ENCODE data around the gene CAPN8. TPM values are rescaled to one million over a fixed set of nuclear protein-coding genes. Genes with fewer than 3 reads are reported as not detected.

The CAPN8 gene
- polyA plus RNA-seq (2013, experiment 1 of 2; ENCODE audit: insufficient read length), result not detected
- polyA plus RNA-seq (2013, experiment 2 of 2; ENCODE audit: insufficient read length), result not detected

DNA sequence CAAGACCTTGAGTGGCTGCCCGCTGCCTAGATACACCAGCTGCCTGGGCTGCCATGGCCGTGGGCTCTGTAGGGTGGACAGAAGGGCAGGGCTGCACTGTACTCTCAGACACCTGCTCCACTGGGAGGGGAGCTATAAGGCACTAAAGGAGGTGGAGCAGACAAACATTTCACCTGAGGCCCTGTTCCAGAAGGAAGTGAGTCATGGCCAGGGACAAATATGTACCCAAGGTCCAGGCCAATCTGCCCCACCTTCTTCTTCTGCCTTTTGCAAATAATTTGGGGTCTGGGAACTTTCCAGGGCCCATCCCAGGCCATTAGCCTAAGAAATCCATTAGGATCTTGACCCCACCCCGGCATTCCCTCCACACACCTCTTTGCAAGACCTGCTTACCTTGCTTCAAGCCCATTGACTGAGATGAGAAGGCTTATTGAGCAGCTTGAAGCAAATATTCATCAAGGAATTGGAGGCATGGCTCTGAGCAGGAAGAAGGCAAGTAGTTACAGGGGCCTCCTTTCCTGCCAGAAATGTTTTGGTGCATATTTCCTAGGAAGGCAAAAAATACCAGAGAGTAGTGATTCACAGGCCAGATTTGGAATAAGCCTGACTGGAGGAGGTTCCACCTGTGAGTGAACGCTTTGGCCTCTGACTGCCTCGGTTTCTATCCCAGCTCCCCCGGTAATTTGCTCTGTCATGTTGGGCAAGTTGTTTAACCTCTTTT, at the start of gene CAPN8:
CAPN8 (minus strand) TSS at position 110 of the 721 bp plus-strand sequence; CDS start at position 55, 55 bp downstream.
- no peak for DNase-seq

DNA sequence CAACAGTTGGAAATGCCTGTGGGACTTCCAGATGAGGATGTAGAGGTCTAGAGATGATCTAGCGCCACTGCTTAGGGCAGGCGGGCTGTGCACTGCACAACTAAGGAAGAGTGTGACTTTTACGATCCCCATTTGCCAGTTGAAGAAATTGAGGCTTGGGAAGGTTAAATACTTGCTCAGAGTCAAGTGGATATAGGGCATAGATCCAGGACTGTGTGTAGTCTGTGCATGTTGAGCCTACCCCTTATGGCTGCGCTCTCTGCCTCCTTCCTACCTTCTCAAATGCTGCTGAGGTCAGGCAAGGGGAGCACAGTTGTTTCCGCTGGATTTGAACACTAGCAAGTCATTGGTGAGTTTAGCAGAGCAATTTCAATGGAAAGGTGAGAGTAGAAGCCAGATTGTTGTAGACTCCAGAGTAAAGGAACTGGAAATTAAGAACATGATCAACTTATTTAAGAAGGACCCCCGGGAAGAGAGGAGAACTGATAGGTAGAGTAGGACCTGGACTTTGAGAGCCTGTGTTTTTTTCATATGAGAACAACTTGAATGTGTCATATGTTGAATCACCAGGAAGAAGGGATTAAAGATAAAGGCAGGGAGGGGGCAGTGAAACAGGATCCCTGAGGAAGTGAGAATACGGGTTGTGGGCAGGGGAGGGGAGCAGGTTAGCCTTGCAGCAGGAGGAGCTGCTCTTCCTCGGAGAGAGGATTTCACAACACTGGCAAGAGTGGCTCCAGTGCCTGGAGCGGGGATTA, 49.5 kb upstream of the CAPN8 start:
- peak; percentile 78 for DNase-seq

DNA sequence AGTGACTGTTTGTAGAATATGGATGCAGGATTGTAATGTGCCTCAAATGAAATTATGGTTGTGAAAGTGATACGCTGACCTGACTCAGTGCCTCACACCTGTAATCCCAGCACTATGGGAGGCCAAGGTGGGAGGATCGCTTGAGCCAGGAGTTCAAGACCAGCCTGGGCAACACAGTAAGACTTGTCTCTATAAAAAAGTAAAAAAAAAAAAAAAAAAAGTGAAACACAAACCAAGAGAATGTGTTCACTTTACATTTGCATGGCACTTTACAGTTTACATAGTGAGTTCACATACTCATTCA, 48.9 kb upstream of the CAPN8 start:
- no peak for DNase-seq

DNA sequence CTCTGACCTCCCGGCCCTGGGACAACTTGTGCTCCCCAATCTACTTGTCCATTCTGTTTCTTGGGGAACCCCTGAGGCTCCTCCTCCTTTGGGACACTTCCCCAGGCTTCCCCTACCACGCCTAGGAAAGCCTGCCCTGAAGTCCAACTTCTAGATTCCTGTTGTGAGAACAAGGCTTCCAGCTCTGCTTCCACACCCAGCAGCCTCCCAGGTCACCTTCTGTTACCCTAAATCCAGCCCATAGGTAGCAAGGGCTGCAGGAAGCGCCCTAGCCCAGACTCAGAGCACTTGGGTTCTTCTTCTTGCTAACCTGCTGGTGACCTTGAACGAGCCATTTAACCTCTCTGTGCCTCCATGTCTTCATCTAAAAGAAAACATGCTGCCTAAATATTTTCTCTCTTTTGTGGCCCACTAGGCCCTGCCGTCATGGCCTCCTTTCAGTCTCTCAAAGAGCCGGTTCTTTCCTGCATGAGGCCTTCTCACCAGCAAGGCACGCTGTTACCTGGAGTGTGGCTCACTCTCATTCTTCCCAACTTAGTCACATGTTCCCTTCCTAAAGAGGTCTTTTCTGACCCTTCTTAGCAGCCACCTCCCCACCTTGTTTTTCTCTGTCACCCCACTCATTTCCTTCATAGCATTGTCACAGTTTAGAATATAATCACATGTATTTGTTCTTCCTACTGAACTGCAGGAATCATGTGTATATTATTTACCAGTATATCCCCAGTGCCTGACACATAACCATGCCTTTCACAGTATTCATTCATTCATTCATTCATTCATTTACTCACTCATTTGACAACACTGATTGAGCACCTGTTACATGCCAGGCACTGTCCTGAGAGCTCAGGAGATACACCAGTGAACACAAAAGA, 48.3 kb upstream of the CAPN8 start:
- no peak for DNase-seq

DNA sequence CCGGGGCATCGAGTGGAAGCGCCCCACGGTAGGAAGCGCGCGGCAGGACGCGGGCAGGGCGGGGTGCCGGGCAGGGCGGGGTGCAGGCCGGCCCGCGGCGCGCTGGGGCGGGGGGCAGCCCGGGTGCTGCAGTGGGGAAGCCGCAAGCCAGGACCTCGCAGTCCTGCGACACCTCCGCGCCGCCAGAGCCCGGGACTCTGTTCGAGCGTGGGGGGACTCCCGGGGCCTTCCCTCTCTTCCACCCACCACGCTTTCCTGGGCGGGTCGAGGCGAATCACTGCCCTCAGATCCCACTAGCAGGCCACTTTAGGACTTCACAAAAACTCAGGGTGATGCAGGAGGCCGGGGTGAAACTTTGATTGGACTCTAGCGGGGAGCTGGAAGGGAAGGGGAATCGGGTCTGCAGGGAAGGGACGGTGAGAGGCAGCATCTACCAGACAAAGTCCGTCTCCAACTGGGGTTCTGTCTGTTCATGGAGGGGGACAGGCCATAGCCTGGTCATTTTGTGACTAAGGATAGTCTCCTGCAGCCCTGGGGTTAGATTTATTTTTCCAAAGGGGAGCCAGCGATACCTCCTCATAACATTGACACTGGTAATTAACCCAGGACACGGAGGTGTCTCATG, 47.5 kb upstream of the CAPN8 start:
- peak; percentile 25 for DNase-seq

DNA sequence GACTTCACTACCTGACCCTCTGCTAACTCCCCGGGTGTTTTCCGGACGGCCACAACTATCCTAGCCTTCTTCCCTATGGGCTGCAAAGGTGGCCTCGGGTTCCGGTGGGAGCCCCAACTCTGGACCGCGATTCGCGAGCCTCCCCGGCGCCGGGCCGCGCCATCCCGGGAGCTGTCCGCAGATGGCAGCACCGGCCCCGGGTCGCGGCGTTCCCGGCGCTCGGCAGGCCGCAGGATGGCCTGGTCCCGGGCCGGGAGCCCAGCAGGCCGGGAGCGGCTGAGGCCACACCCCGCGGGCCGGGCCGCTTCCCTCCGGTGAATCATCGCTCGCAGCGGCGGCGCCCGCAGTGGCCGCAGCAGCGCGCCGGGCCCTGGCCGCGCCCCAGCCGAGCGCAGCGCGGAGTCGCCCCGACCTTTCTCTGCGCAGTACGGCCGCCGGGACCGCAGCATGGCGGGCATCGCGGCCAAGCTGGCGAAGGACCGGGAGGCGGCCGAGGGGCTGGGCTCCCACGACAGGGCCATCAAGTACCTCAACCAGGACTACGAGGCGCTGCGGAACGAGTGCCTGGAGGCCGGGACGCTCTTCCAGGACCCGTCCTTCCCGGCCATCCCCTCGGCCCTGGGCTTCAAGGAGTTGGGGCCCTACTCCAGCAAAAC, 46.8 kb upstream of the CAPN8 start, which contains the start of gene CAPN2:
CAPN2 (plus strand) TSS at position 346 of the 656 bp plus-strand sequence; CDS start at position 448, 102 bp downstream.
- DNase-seq, result peak; percentile 91

DNA sequence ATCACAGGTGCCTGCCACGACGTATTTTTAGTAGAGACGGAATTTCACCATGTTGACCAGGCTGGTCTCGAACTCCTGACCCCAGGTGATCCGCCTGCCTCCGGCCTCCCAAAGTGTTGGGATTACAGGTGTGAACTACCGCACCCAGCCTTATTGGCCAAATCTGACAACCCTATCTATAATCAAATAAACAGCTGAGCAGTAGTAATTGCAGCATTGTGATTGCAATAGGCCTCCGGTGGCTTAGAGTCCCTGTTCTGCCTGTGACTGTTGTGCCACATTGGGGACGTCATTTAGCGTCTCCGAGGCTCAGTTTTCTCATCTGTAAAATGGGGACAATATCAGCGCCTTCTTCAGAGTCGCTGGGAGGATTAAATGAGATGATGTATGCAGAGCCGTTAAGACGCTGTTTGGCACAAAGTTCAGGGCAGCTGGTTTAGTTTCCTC, 46.3 kb upstream of the CAPN8 start:
- no peak for DNase-seq

DNA sequence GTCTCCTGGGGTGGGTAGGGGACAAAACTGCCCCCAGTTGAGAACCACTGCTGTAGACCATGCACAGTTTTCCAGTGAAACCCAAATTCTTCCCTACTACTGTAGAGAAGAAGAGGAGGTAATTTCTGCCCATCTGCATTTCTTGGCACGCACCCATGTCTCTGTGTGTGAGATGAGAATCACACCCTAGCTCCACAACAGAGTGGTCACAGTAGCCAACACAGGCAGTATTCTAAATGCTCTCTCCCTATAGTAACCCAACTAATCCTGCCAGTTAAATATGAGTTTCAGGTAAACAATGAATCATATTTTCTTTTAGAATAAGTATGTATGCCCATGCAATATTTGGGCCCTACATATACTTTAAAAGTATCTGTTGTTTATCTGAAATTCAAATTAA, 45.7 kb upstream of the CAPN8 start:
- DNase-seq, result peak; percentile 71

DNA sequence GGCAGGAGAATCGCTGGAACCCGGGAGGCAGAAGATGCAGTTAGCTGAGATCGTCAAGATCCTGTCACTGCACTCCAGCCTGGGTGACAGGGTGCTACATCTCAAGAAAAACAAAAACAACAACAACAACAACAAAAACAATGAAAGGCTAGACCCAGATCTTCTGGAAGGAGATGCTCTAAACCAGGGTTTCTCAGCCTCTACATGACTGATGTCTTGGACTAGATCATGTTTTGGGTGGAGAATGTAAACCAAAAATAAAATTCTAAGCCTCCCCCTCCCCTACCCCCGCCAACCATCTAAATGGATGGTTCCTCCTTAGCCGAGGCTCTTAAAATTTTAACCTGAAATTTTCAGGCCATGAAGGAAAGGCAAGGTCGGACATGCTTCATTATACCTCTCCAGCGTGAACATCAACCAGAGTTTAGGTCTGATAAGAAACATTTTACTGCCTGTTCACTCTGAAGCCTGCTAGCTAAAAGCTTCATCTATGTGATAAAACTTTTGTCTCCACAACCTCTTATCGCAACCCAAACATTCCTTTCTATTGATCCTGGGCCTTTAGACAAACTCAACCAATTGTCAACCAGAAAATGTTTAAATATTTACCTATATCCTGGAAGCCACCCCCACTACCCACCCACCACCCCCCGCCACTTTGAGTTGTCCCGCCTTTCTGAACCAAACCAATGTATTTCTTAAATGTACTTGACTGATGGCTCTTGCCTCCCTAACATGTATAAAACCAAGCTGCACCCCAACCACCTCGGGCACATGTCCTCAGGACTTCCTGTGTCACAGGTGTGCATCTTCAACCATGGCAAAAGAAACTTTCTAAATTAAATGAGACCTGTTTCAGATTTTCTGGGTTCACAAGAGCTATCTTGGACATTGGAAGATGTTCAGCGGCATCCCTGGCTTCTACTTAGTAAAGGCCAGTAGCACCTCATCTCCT, 45.0 kb upstream of the CAPN8 start:
- no peak for DNase-seq

DNA sequence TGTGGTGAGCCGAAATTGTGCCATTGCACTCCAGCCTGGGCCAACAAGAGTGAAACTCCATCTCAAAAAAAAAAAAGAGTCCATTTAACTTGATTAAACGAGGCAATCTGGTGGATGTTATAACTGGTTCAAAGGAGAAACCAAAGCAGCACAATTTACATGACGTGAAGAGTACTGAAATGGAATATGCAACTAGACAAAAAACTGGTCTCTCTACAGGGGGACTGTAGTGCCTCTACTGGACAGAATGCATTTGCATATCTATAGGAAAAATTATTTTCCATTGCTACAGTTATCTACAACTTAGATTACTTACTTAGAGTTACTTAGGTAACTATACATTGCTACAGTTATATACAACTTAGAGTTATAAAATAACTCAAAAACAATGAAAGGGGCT, 44.1 kb upstream of the CAPN8 start:
- DNase-seq, result peak; percentile 58

DNA sequence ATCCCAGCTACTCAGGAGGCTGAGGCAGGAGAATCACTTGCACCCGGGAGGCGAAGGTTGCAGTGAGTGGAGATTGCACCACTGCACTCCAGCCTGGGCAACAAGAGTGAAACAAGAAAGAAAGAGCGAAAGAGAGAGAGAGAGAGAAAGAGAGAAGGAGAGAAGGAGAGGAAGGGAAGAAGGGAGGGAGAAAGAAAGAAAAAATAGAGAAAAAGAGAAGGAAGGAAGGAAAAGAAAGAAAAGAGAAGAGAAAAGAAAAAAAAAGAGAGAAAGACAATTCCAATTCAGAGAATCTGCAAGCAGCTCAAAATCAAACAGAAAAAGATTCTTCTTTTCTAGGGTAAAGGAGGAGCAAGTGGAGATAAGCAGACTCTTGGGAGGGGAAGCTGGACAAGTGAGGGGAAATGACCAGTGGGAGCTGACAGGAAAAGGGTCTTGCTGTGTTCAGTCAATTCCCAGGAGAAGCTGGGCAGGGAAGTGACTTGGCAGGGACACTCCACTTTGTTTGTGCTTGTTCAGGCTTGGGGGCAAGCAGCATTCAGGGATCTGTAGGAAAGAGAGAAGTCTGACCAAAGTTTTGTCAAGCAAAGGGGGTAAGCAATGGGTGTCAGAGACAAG, 43.3 kb upstream of the CAPN8 start:
- no peak for DNase-seq

DNA sequence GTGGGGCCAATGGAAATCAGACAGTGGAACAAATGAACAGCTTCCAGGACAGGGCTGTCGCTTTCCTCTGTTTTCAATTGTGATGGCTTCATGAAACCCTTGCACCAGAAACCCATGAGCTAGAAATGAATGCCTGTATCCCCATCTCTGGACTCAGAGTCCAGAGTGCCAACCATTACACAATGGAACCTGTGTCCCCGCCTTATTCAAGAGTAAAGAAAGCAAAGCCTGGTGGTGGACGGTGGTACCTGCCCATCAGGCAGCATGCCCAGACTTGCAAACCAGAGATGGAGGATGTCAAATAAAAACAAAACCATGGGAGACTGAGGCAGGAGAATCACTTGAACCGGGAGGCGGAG, 42.5 kb upstream of the CAPN8 start:
- no peak for DNase-seq

DNA sequence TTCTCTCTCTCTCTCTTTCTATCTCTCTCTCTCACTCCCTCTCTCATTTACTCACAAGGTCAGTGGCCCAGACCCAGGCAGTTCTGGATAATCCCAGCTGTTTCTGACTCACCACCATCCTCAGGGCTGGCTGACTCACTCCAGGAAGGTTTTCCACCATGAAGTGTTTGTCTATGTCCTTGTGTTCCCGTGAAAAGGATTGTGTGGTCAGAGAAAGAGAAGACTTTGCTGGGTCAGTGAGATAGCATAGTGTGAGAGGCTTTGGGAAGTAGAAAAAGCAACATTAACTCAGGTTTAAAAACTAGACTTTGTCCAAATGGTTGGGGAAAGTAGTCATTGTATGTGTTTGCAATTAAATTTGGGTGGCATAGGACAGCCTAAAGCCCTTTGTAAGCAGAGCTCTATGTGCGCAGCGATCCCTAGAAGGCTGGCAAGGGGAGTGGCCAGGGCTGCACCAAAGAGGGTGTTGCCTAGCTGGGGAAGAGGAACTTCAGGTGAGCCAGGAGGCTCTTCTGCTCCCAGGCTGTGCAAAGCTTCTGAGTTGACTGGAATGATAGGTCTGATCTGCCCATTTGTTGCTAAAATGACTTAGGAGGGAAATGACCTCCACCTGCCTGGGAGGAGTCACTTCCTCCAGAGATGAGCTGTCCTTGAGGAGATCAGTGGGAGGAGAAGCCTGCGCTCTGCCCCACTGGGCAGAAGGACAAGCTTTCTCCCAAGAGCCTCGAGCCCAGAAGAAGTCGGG, 41.9 kb upstream of the CAPN8 start:
- DNase-seq, result peak; percentile 97

DNA sequence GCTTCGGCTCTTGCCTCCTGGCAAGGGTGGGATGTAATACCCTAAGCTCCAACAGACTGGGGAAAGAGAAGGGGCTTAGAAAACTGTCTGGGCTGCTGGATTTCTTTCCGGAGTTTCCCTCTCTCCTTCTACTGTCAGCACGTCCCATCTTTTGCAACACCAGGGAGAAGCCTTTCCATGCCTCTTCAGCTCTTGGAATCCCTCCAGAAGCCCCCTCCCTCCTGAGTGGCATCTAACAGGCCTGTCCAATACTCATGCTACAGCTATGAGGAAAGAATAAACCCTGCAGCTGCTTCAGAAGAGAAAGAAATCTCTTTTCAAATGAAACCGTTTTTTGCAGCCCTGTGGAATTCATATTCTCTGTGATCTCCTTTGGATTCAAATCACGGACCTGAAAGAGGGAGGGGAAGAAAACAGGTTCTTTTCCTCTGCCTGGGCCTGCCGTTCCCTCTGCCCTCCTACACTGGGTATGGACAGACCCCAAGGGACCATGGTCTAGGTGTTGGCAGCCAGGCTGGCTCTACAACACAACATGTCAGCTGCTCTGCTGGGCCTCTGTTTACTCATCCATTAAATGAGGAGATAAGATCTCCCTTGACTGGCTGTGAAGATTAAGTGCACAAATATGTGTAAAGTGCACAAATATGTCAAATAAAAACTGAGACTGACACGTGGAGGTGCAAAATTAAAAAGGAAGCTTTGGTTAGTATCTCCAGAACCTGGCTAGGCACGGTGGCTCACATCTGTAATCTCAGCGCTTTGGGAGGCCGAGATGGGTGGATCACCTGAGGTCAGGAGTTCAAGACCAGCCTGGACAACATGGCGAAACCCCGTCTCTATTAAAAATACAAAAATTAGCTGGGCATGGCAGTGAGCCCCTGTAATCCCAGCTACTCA, 40.8 kb upstream of the CAPN8 start:
- DNase-seq, result peak; percentile 98

DNA sequence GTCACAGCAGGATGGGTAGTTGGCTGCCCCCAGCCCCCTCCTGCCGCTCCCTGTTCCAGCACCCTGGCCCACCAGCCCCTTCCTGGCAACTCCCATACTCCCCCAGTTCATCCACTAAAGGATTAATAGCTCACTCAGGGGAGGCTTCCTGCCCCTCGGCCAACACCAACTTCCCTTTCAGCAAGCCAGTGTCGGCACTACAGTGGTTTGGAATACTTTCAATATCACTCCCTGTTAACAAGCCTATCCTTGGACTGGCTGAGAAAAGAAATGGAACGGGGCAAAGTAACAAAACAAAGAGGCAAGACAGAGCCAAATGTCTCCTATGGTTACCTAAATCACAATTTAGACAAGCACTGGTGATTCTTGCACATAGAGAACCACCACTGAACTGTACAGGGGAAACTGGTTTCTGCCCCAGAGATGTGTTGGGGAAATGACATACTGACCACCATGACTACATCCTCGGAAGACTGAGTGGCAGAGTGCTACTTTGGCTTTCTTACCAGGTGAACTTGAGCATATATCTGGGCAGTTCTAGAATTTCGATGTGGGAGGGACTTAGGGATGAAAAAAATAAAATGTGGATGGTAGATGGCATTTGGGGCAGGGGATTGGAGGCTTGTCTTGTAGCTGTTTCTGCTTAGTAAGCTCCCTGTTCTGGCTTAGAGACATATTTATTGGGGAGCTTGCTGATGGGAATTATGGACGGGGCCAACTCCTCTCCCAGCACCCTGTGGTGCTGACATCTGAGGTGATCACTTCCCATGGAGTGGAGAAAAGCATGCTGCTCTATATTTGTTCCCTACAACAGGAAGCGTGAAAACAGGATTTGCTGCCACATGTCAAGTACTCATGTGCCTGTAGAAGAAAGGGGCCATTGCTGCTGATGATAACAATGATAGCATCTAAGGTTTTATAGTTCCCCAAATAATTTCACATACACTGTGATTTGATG, 39.7 kb upstream of the CAPN8 start:
- DNase-seq, result peak; percentile 57

DNA sequence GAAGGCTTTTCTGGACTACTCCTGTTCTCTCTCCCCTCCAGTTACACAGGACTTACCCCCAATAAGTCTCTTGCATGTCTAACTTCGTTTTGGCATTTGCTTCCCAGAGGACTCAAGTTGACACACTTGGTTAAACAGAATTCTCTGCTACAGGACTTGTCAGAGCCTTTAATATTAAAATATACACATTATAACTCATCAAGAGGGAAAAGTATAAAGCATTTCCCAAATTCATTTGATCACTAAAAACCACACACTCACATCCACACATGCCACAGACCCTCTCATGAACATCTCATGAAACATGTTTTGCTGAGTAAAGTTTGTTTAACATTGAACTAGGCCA, 38.1 kb upstream of the CAPN8 start:
- DNase-seq, result no peak
